ENCODE results near the gene SORCS2.

DNA sequence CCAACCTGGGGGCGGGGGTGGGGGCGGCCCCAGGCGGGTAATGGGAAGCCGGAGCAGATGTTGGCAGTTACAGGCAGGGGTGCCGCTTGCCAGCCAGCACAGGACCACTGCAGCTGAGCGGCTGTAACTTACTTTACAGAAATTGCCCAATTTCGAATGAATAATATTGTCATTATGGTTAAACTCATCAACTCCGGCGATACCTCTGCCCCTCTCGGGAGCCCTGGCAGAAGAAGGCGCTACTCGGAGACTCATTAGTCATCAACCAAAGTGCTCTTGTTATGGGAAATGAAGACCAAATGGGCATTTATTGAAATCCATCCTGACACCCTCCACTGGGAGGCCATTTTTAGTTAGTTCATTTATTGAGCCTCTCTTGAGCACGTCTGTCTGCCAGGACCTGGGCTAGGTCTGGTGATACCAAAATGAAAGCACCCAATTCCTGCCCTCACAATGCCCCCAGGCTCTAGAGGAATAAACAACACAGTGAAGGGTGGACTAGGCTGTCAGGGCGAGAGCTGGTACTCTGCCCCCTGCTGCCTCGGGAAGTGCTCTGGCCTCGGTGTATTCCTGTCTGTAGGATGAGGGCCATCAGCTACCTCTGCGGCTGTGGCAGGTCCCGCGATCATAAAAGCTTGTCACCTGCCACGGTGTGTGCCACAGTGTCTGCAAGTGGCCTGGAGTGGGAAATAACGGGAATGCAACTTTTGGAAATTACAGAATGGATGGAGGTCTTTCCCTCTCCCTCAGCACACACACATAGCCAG is 401.5 kb downstream of the SORCS2 start:
- TF ChIP-seq ZSCAN23 (tag by site-specific recombination; IDR thresholded peaks at IDR 0.05) (no peak), CTCF (tag by site-specific recombination; IDR thresholded peaks at IDR 0.05) (no peak), KLF16 (tag by site-specific recombination; IDR thresholded peaks at IDR 0.05) (no peak), ZBTB21 (tag by site-specific recombination; IDR thresholded peaks at IDR 0.05) (no peak), ATF2 (tag by site-specific recombination; IDR thresholded peaks at IDR 0.05; ENCODE audit: low read depth) (no peak), ZNF510 (tag by site-specific recombination; IDR thresholded peaks at IDR 0.05; ENCODE audit: insufficient replicate concordance) (no peak), ZNF580 (tag by site-specific recombination; IDR thresholded peaks at IDR 0.05) (no peak)
- TF ChIP-seq, protein P1, sequence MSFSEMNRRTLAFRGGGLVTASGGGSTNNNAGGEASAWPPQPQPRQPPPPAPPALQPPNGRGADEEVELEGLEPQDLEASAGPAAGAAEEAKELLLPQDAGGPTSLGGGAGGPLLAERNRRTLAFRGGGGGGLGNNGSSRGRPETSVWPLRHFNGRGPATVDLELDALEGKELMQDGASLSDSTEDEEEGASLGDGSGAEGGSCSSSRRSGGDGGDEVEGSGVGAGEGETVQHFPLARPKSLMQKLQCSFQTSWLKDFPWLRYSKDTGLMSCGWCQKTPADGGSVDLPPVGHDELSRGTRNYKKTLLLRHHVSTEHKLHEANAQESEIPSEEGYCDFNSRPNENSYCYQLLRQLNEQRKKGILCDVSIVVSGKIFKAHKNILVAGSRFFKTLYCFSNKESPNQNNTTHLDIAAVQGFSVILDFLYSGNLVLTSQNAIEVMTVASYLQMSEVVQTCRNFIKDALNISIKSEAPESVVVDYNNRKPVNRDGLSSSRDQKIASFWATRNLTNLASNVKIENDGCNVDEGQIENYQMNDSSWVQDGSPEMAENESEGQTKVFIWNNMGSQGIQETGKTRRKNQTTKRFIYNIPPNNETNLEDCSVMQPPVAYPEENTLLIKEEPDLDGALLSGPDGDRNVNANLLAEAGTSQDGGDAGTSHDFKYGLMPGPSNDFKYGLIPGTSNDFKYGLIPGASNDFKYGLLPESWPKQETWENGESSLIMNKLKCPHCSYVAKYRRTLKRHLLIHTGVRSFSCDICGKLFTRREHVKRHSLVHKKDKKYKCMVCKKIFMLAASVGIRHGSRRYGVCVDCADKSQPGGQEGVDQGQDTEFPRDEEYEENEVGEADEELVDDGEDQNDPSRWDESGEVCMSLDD (tag by site-specific recombination; IDR thresholded peaks at IDR 0.05), result no peak

Data from HEK293 (cell line).